Measurements from ENCODE around the gene STING1. TPM values are rescaled to one million over a fixed set of nuclear protein-coding genes. Genes with fewer than 3 reads are reported as not detected.

STING1 gene
- total RNA-seq, 1 experiment from 2014 or later, result 0.48 TPM

DNA sequence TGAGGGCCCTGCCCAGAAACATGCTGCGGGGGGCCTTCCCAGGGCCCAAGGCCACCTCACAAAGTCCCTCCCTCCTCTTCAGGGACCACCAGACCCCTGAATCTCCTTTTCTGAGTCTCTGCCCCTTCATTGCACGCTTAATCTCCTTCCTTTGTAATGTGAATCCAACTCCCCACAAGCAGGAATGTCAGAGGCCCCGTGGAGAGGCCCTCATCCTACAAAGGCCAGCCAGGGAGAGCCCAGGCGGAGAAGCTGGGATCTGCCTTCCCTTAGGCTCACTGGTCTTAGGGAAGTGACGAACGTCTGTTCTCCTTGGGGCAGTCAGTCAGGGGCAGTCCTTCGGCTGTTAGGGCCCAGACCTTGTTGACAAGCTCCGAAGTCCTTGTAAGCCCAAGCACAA, 9.5 kb downstream of the STING1 start:
- TF ChIP-seq, protein P1, sequence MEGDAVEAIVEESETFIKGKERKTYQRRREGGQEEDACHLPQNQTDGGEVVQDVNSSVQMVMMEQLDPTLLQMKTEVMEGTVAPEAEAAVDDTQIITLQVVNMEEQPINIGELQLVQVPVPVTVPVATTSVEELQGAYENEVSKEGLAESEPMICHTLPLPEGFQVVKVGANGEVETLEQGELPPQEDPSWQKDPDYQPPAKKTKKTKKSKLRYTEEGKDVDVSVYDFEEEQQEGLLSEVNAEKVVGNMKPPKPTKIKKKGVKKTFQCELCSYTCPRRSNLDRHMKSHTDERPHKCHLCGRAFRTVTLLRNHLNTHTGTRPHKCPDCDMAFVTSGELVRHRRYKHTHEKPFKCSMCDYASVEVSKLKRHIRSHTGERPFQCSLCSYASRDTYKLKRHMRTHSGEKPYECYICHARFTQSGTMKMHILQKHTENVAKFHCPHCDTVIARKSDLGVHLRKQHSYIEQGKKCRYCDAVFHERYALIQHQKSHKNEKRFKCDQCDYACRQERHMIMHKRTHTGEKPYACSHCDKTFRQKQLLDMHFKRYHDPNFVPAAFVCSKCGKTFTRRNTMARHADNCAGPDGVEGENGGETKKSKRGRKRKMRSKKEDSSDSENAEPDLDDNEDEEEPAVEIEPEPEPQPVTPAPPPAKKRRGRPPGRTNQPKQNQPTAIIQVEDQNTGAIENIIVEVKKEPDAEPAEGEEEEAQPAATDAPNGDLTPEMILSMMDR (conservative IDR thresholded peaks at IDR 0.05), result no peak
- Histone ChIP-seq H3K27ac (ENCODE audit: insufficient read length, low read depth, low read length) (no peak overlapping the region), H2AFZ (ENCODE audit: low read length) (no peak overlapping the region)

More for the DNA sequence above, 9.5 kb downstream of the STING1 start:
- Histone ChIP-seq H2BK120ac (ENCODE audit: low read depth, low read length, poor library complexity, severe bottlenecking) (no peak overlapping the region), H4K8ac (replicated peaks; ENCODE audit: insufficient read length, low read depth, low read length) (no peak overlapping the region), H2AK5ac (ENCODE audit: insufficient read length, low read length) (no peak overlapping the region), H3K4me2 (ENCODE audit: insufficient read depth, insufficient read length, low read length) (no peak overlapping the region), H3K18ac (ENCODE audit: insufficient read length, low read depth, low read length) (peak overlapping the region; percentile 10), H2BK12ac (ENCODE audit: insufficient read length, low read depth, low read length) (no peak overlapping the region), H2BK5ac (ENCODE audit: insufficient read length, low read length) (no peak overlapping the region), H3K27me3 (ENCODE audit: insufficient read depth, low read length) (no peaks in the 10 kb centered on the region), H2BK15ac (ENCODE audit: low read depth, low read length) (no peak overlapping the region), H4K91ac (ENCODE audit: insufficient read length, low read depth, low read length) (no peak overlapping the region), H4K5ac (ENCODE audit: insufficient read length, low read depth, low read length) (no peak overlapping the region), H3K9ac (ENCODE audit: extremely low read depth, insufficient read length, low read length) (no peak overlapping the region), H3K23me2 (ENCODE audit: insufficient read length, low read depth, low read length, poor library complexity, severe bottlenecking) (no peaks in the 10 kb centered on the region), H3K56ac (ENCODE audit: insufficient read length, low read depth, low read length) (no peak overlapping the region), H3K14ac (ENCODE audit: insufficient read depth, low read length) (peak overlapping the region; percentile 70; the same call in 1 of the 2 replicates), H4K20me1 (ENCODE audit: control insufficient read depth, insufficient read depth, insufficient read length) (no peaks in the 10 kb centered on the region), H3T11ph (ENCODE audit: low read length) (no peak overlapping the region), H3K79me2 (ENCODE audit: insufficient read depth, low read length) (no peaks in the 10 kb centered on the region), H3K9me3 (ENCODE audit: control insufficient read depth, low read depth, low read length) (no peaks in the 10 kb centered on the region), H3K4ac (ENCODE audit: low read depth, low read length) (no peak overlapping the region), H2BK20ac (ENCODE audit: low read depth, low read length, poor library complexity, severe bottlenecking) (no peak overlapping the region), H3K4me1 (ENCODE audit: insufficient read depth, low read length) (peaks cover 5% of the 10 kb centered on the region; the same call in 1 of the 2 replicates), H3K23ac (ENCODE audit: insufficient read length, low read depth, low read length) (no peak overlapping the region), H3K79me1 (ENCODE audit: insufficient read depth, low read depth, low read length, poor library complexity, severe bottlenecking) (no peaks in the 10 kb centered on the region)
- WGBS (ENCODE audit: extremely low coverage, insufficient read length, low lambda C conversion rate), result no CpG with 5 or more reads among the region's 8 CpGs
- Mint-ChIP-seq H3K4me3 (no peak overlapping the region; a peak in 1 of 5 replicates), H3K27ac (peak overlapping the region; percentile 93 to 95 (median 93); a peak in 6 of 7 replicates), H3K4me1 (peaks cover 48 to 59% of the 10 kb centered on the region in 2 experiments), H3K27me3 (ENCODE audit: low read depth) (peaks cover 7% of the 10 kb centered on the region), H3K36me3 (ENCODE audit: insufficient read depth in 1 of 3, low read depth in 3 of 3) (no peaks in the 10 kb centered on the region), H3K9me3 (no peaks in the 10 kb centered on the region; a peak in 1 of 5 replicates)
- DNase-seq, result peak; percentile 81

Data from H9 (cell line).